DND-41 (cell line): ENCODE measurements around the gene SOS1.

Experiments used
- CTCF ChIP-seq: IDR thresholded peaks from 2 replicates; pipeline ENCODE4 v1.5.1; 2012; ENCODE audit warnings: borderline replicate concordance, low read length, moderate library complexity, mild to moderate bottlenecking; ENCODE audit not compliant: poor library complexity, severe bottlenecking; ENCODE audit errors: extremely low read depth
- EZH2 ChIP-seq: IDR thresholded peaks from 3 replicates; pipeline ENCODE4 v1.6.1; 2012; ENCODE audit warnings: borderline replicate concordance, low read depth, mild to moderate bottlenecking, moderate library complexity, low read length, inconsistent platforms; ENCODE audit not compliant: severe bottlenecking

GRCh38 chr2:39024833-39025232 is 96.0 kb downstream of the SOS1 start:
- TF ChIP-seq CTCF (no peak), EZH2 (no peak)
